H9 (cell line): Measurements from ENCODE around the gene SLC1A1. TPM values are rescaled to one million over a fixed set of nuclear protein-coding genes. Genes with fewer than 3 reads are reported as not detected.

Experiments
- DNase-seq: peaks from one replicate; pipeline ENCODE4 v3.0.0-alpha.2; 2017
- H2AFZ ChIP-seq: one replicate; pipeline ENCODE4 v1.6.1; 2013; ENCODE audit warnings: mild to moderate bottlenecking, low read length, control low read depth, moderate library complexity
- H2AK5ac ChIP-seq: 2 replicates; pipeline ENCODE4 v1.6.1; 2013; ENCODE audit warnings: low read length, control low read depth, mixed read lengths; ENCODE audit not compliant: insufficient read length
- H2BK120ac ChIP-seq: one replicate; pipeline ENCODE4 v1.6.1; 2013; ENCODE audit warnings: low read depth, mild to moderate bottlenecking, low read length, control low read depth, inconsistent platforms; ENCODE audit not compliant: poor library complexity, severe bottlenecking
- H2BK12ac ChIP-seq: 2 replicates; pipeline ENCODE4 v1.6.1; 2013; ENCODE audit warnings: low read length, control low read depth, mixed read lengths, low read depth; ENCODE audit not compliant: insufficient read length
- H2BK15ac ChIP-seq: 2 replicates; pipeline ENCODE4 v1.6.1; 2013; ENCODE audit warnings: low read depth, low read length, control low read depth
- H2BK20ac ChIP-seq: one replicate; pipeline ENCODE4 v1.6.1; 2013; ENCODE audit warnings: low read depth, mild to moderate bottlenecking, low read length, control low read depth, inconsistent platforms; ENCODE audit not compliant: poor library complexity, severe bottlenecking
- H2BK5ac ChIP-seq: 2 replicates; pipeline ENCODE4 v1.6.1; 2013; ENCODE audit warnings: low read length, control low read depth, mixed read lengths; ENCODE audit not compliant: insufficient read length
- H3K14ac ChIP-seq: 2 replicates; pipeline ENCODE4 v1.6.1; 2013; ENCODE audit warnings: low read length, control low read depth; ENCODE audit not compliant: insufficient read depth
- H3K18ac ChIP-seq: 2 replicates; pipeline ENCODE4 v1.6.1; 2013; ENCODE audit warnings: low read depth, mild to moderate bottlenecking, mixed read lengths, low read length, control low read depth; ENCODE audit not compliant: insufficient read length
- H3K23ac ChIP-seq: 2 replicates; pipeline ENCODE4 v1.6.1; 2013; ENCODE audit warnings: low read length, control low read depth, mixed read lengths, low read depth; ENCODE audit not compliant: insufficient read length
- H3K23me2 ChIP-seq: 2 replicates; pipeline ENCODE4 v1.6.1; 2013; ENCODE audit warnings: low read depth, mild to moderate bottlenecking, mixed read lengths, low read length, control low read depth; ENCODE audit not compliant: insufficient read length, poor library complexity, severe bottlenecking
- H3K27ac ChIP-seq: 2 replicates; pipeline ENCODE4 v1.5.1; 2013; ENCODE audit warnings: low read length, control low read depth, mixed read lengths, low read depth; ENCODE audit not compliant: insufficient read length
- H3K27me3 ChIP-seq: 2 replicates; pipeline ENCODE4 v1.6.1; 2013; ENCODE audit warnings: low read length, control low read depth, inconsistent platforms; ENCODE audit not compliant: insufficient read depth
- H3K4ac ChIP-seq: 2 replicates; pipeline ENCODE4 v1.6.1; 2013; ENCODE audit warnings: low read depth, mild to moderate bottlenecking, control low read depth, inconsistent platforms, low read length, moderate library complexity
- H3K4me1 ChIP-seq: 2 replicates; pipeline ENCODE4 v1.6.1; 2013; ENCODE audit warnings: low read length, control low read depth, inconsistent platforms; ENCODE audit not compliant: insufficient read depth
- H3K4me2 ChIP-seq: 2 replicates; pipeline ENCODE4 v1.6.1; 2013; ENCODE audit warnings: low read length, control low read depth, mixed read lengths; ENCODE audit not compliant: insufficient read length, insufficient read depth
- H3K56ac ChIP-seq: 2 replicates; pipeline ENCODE4 v1.6.1; 2013; ENCODE audit warnings: low read depth, mild to moderate bottlenecking, mixed read lengths, low read length, control low read depth; ENCODE audit not compliant: insufficient read length
- H3K79me1 ChIP-seq: 2 replicates; pipeline ENCODE4 v1.6.1; 2013; ENCODE audit warnings: low read depth, mild to moderate bottlenecking, moderate library complexity, low read length, control low read depth, inconsistent platforms; ENCODE audit not compliant: insufficient read depth, poor library complexity, severe bottlenecking
- H3K79me2 ChIP-seq: 2 replicates; pipeline ENCODE4 v1.6.1; 2013; ENCODE audit warnings: low read length, control low read depth, inconsistent platforms; ENCODE audit not compliant: insufficient read depth
- H3K9ac ChIP-seq: 2 replicates; pipeline ENCODE4 v1.6.1; 2013; ENCODE audit warnings: low read length, control low read depth, mixed read lengths; ENCODE audit not compliant: insufficient read length; ENCODE audit errors: extremely low read depth
- H3K9me3 ChIP-seq: one replicate; pipeline ENCODE4 v1.6.1; 2013; ENCODE audit warnings: low read depth, low read length, inconsistent platforms; ENCODE audit not compliant: control insufficient read depth
- H3T11ph ChIP-seq: one replicate; pipeline ENCODE4 v1.6.1; 2013; ENCODE audit warnings: mild to moderate bottlenecking, low read length, control low read depth, inconsistent platforms
- H4K20me1 ChIP-seq: one replicate; pipeline ENCODE4 v1.6.1; 2013; ENCODE audit not compliant: control insufficient read depth, insufficient read length, insufficient read depth
- H4K5ac ChIP-seq: 2 replicates; pipeline ENCODE4 v1.6.1; 2013; ENCODE audit warnings: low read depth, mild to moderate bottlenecking, mixed read lengths, low read length, control low read depth; ENCODE audit not compliant: insufficient read length
- H4K8ac ChIP-seq: replicated peaks from 2 replicates; pipeline ENCODE4 v1.6.1; 2013; ENCODE audit warnings: low read length, control low read depth, mixed read lengths, low read depth; ENCODE audit not compliant: insufficient read length
- H4K91ac ChIP-seq: 2 replicates; pipeline ENCODE4 v1.6.1; 2013; ENCODE audit warnings: low read depth, mild to moderate bottlenecking, moderate library complexity, mixed read lengths, low read length, control low read depth; ENCODE audit not compliant: insufficient read length
- H3K27ac Mint-ChIP-seq, 3 experiments: 2 replicates in 2 of 3; 3 replicates in 1 of 3; pipeline ENCODE4 v1.8.0; 2020 to 2021; ENCODE audit warnings: mixed read lengths in 3 of 3, mild to moderate bottlenecking in 1 of 3, moderate library complexity in 1 of 3
- H3K27me3 Mint-ChIP-seq: 2 replicates; pipeline ENCODE4 v1.8.0; 2021; ENCODE audit warnings: low read depth, mild to moderate bottlenecking, moderate library complexity, mixed read lengths
- H3K36me3 Mint-ChIP-seq, 3 experiments: 2 replicates in 2 of 3; 3 replicates in 1 of 3; pipeline ENCODE4 v1.8.0; 2020 to 2021; ENCODE audit warnings: low read depth in 3 of 3, mixed read lengths in 3 of 3; ENCODE audit not compliant: insufficient read depth in 1 of 3
- H3K4me1 Mint-ChIP-seq, 2 experiments: 2 replicates each; pipeline ENCODE4 v1.8.0; 2020; ENCODE audit warnings: mixed read lengths in 2 of 2
- H3K4me3 Mint-ChIP-seq, 2 experiments: 2 replicates in 1 of 2; 3 replicates in 1 of 2; pipeline ENCODE4 v1.8.0; 2020 to 2021; ENCODE audit warnings: mild to moderate bottlenecking in 2 of 2, mixed read lengths in 2 of 2, moderate library complexity in 1 of 2
- H3K9me3 Mint-ChIP-seq, 2 experiments: 2 replicates in 1 of 2; 3 replicates in 1 of 2; pipeline ENCODE4 v1.8.0; 2020; ENCODE audit warnings: mild to moderate bottlenecking in 2 of 2, mixed read lengths in 2 of 2, moderate library complexity in 1 of 2
- CTCF ChIP-seq: fragments of 200-600 bp; sonication (generic); conservative IDR thresholded peaks from 3 replicates; pipeline ENCODE4 v1.8.0; 2021; ENCODE audit warnings: antibody characterized with exemption, mild to moderate bottlenecking
- WGBS: extraction: QIAGEN DNeasy Blood & Tissue Kit; methylation state at CpG from one replicate; pipeline ENCODE4 v1.1.7; 2013; ENCODE audit warnings: missing lambda C conversion rate, low lambda C conversion rate, mixed read lengths; ENCODE audit not compliant: insufficient read length; ENCODE audit errors: extremely low coverage; 5-methylcytosine and 5-hydroxymethylcytosine counted together
- total RNA-seq: library from RNA; stranded (reverse); gene quantifications from 2 replicates; pipeline ENCODE4 v1.2.1, GENCODE V29; 2021

The SLC1A1 gene
- total RNA-seq, 1 experiment from 2014 or later = 4.7 TPM

DNA sequence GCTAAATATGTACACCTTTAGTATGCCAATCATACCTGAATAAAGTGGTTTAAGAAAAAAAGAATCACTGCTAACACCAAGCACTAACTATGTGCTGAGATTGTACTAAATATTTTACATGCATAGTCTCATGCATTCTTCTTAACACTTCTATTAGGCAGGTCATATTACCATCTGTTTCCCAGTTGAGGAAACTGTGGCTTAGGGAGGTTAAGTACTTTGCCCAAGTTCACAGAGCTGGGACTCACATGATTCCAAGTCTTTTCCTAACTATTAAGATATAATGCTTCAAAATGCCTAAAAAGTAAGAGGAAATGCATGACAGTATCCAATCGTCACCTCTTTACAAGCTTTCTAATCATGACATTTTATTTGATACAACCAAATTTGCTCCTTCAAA lies 102.6 kb downstream of the SLC1A1 start:
- Histone ChIP-seq H3K4ac (no peak overlapping the region), H4K5ac (no peak overlapping the region), H2AK5ac (no peak overlapping the region), H3K23ac (no peak overlapping the region), H3K4me1 (peaks cover 4% of the 10 kb centered on the region; the same call in 1 of the 2 replicates), H2AFZ (no peak overlapping the region), H3T11ph (no peak overlapping the region), H2BK15ac (no peak overlapping the region), H3K9ac (no peak overlapping the region), H4K8ac (no peak overlapping the region), H3K9me3 (no peaks in the 10 kb centered on the region), H4K91ac (no peak overlapping the region), H3K18ac (no peak overlapping the region), H3K4me2 (no peak overlapping the region), H3K27ac (no peak overlapping the region), H2BK20ac (no peak overlapping the region), H3K27me3 (no peaks in the 10 kb centered on the region), H2BK5ac (no peak overlapping the region), H3K79me2 (no peaks in the 10 kb centered on the region), H3K79me1 (no peaks in the 10 kb centered on the region), H3K23me2 (no peaks in the 10 kb centered on the region), H2BK12ac (no peak overlapping the region), H3K14ac (no peak overlapping the region), H3K56ac (no peak overlapping the region), H2BK120ac (no peak overlapping the region), H4K20me1 (no peaks in the 10 kb centered on the region)
- no peak overlapping the region for H3K27ac Mint-ChIP-seq
- H3K4me1 Mint-ChIP-seq = peaks cover 15 to 21% of the 10 kb centered on the region in 2 experiments
- H3K4me3 Mint-ChIP-seq = no peak overlapping the region
- H3K27me3 Mint-ChIP-seq = no peaks in the 10 kb centered on the region
- no CpG with 5 or more reads among the region's 1 CpG for WGBS
- DNase-seq = no peak
- no peak for TF ChIP-seq CTCF
- H3K36me3 Mint-ChIP-seq = no peaks in the 10 kb centered on the region; a peak in 1 of 7 replicates
- H3K9me3 Mint-ChIP-seq = no peaks in the 10 kb centered on the region
